Measurements from ENCODE around the gene HNRNPU. TPM values are rescaled to one million over a fixed set of nuclear protein-coding genes. Genes with fewer than 3 reads are reported as not detected.

HNRNPU gene
- total and polyA plus RNA-seq, 2 donors from 2014 or later: 153 to 329 TPM

GRCh38 chr1:244876228-244876910 lies 12.0 kb upstream of the HNRNPU start:
- Histone ChIP-seq H3K36me3 (ENCODE audit: control insufficient read depth in 2 of 3, insufficient read depth in 3 of 3, low read length in 3 of 3) (no peaks in the 10 kb centered on the region), H3K4me3 (ENCODE audit: low read length in 3 of 3) (no peak overlapping the region), H3K27me3 (ENCODE audit: control insufficient read depth, insufficient read depth, low read length) (no peaks in the 10 kb centered on the region), H3K4me1 (ENCODE audit: control insufficient read depth in 2 of 3, insufficient read depth in 2 of 3, low read depth in 1 of 3, low read length in 3 of 3) (no peaks in the 10 kb centered on the region), H3K9ac (ENCODE audit: low read length in 3 of 3) (no peak overlapping the region), H3K27ac (ENCODE audit: low read depth in 2 of 2, low read length in 2 of 2) (no peak overlapping the region), H3K9me3 (ENCODE audit: control insufficient read depth in 2 of 3, insufficient read depth in 1 of 3, low read length in 3 of 3) (no peaks in the 10 kb centered on the region)
- intact Hi-C loops (cut with DNase I): no loop called here
- FAIRE-seq (no peak), DNase-seq (no peak)
- no peak for TF ChIP-seq CTCF (IDR thresholded peaks at IDR 0.05; ENCODE audit: borderline replicate concordance, extremely low read depth, insufficient read depth)

GRCh38 chr1:244874974-244875579 lies 10.7 kb upstream of the HNRNPU start:
- intact Hi-C loops (cut with DNase I): no loop called here
- FAIRE-seq: no peak
- H3K9ac ChIP-seq (ENCODE audit: low read length in 3 of 3): no peak overlapping the region
- no peaks in the 10 kb centered on the region for H3K27me3 ChIP-seq (ENCODE audit: control insufficient read depth, insufficient read depth, low read length)
- no peaks in the 10 kb centered on the region for H3K4me1 ChIP-seq (ENCODE audit: control insufficient read depth in 2 of 3, insufficient read depth in 2 of 3, low read depth in 1 of 3, low read length in 3 of 3)
- DNase-seq: no peak
- H3K27ac ChIP-seq (ENCODE audit: low read depth in 2 of 2, low read length in 2 of 2): no peak overlapping the region
- no peak overlapping the region for H3K4me3 ChIP-seq (ENCODE audit: low read length in 3 of 3)
- no peak for TF ChIP-seq CTCF (IDR thresholded peaks at IDR 0.05; ENCODE audit: borderline replicate concordance, extremely low read depth, insufficient read depth)
- H3K9me3 ChIP-seq (ENCODE audit: control insufficient read depth in 2 of 3, insufficient read depth in 1 of 3, low read length in 3 of 3): no peaks in the 10 kb centered on the region
- H3K36me3 ChIP-seq (ENCODE audit: control insufficient read depth in 2 of 3, insufficient read depth in 3 of 3, low read length in 3 of 3): no peaks in the 10 kb centered on the region

GRCh38 chr1:244869950-244870349 lies 5.6 kb upstream of the HNRNPU start:
- no peak for FAIRE-seq
- intact Hi-C loops (cut with DNase I): no loop called here

More at GRCh38 chr1:244869950-244870349, 5.6 kb upstream of the HNRNPU start:
- Histone ChIP-seq H3K36me3 (ENCODE audit: control insufficient read depth in 2 of 3, insufficient read depth in 3 of 3, low read length in 3 of 3) (no peaks in the 10 kb centered on the region), H3K4me1 (ENCODE audit: control insufficient read depth in 2 of 3, insufficient read depth in 2 of 3, low read depth in 1 of 3, low read length in 3 of 3) (peaks cover 0 to 6% (median 4%) of the 10 kb centered on the region in 3 donors), H3K27ac (ENCODE audit: low read depth in 2 of 2, low read length in 2 of 2) (no peak overlapping the region), H3K4me3 (ENCODE audit: low read length in 3 of 3) (no peak overlapping the region), H3K9me3 (ENCODE audit: control insufficient read depth in 2 of 3, insufficient read depth in 1 of 3, low read length in 3 of 3) (no peaks in the 10 kb centered on the region), H3K9ac (ENCODE audit: low read length in 3 of 3) (no peak overlapping the region), H3K27me3 (ENCODE audit: control insufficient read depth, insufficient read depth, low read length) (no peaks in the 10 kb centered on the region)
- DNase-seq: no peak
- no peak for TF ChIP-seq CTCF (IDR thresholded peaks at IDR 0.05; ENCODE audit: borderline replicate concordance, extremely low read depth, insufficient read depth)
